CD4-positive, alpha-beta T cell treated with Interleukin-4 for 1 hour (primary cell): Measurements from ENCODE around the gene CDK4.
"Not testable (repeated sequence)": the region's sequence is repeated elsewhere in the genome, so short reads cannot be mapped to it uniquely, and the experiment has no call there.

Source experiments
- DNase-seq, 2 donors: peaks; one replicate each; pipeline ENCODE4 v3.0.0-alpha.2; 2020 to 2022

Gene CDK4

DNA sequence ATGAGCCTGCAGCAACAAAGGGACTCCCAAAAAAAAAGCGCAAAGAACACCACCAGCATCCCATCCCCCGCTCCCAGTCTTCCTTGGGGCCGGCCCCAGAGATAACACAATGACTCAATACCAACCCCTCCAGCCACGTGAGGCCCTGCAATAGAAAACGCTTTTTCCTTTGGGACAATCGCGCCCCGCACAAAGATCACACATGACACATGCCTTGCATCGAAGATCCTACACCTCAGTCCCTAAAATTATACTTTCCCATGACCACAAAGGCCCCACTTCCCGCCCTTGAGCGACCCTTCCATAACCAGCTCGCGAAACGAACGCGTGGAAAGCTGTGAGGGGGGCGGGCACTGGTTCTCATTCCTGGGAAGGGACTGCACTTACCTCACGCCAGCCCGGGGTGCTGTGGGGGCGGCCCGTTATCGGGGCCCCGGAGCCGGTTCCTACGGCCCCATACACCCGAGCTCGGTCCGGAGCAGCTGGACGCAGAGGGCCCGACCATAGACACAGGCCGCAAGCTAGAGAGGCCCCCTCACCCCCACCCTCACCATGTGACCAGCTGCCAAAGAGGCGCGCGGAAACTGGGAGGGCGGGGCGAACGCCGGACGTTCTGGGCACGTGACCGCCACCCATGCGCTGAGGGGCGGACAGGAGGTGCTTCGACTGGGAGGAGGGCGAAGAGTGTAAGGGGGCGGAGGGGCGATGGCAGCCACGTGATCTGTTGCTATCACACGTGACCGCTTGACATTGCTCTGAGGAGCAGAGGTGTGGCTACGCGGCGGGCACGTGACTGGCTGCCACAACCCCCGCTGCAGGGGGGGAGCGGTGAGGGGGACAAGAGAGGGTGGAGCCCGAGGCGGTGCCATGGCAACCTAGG, at the start of gene CDK4:
Gene CDK4, minus strand, starts transcription at position 523 of the 880 bp plus-strand sequence. CDS start 593 bp downstream, outside the sequence.
- DNase-seq, result peak; percentile 100

DNA sequence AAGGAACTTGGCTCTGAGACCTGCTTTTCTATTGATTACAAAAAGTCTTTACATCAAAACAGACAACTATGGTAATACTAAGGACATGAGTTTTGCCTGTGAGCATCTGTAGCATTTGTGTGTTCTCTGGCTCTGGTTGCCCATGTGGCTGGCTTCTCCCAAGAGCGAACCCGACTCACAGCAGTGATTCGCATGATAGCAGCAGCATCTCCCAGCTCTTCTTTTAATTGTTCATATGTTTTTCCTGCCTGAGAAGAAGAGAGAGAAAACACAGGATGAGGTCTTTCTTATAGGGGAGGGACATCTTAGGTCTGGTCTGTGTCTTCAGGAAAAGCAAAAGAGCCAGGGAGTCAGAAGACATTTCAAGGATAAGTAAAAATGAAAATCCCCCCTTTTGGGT, 48.9 kb upstream of the CDK4 start:
- no peak for DNase-seq

DNA sequence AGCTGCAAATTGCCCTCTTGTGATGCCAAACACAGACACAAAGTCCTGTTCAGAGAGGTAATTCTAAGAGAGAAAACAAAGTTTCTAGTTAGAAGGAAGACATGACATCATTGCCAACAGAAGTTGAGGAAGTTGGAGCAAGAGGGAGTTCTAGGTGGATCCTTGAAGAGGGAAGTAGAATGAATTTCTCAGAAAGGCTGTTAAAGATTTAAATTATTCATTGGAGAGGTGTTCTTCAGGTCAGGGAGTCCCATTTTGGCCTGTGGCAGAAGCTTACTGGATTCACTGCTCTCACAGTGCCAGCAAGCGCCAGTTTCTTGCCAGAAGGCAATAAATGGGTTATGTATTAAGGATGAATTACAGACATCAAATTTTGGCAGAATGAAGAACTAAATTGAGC, 45.8 kb upstream of the CDK4 start:
- no peak for DNase-seq

DNA sequence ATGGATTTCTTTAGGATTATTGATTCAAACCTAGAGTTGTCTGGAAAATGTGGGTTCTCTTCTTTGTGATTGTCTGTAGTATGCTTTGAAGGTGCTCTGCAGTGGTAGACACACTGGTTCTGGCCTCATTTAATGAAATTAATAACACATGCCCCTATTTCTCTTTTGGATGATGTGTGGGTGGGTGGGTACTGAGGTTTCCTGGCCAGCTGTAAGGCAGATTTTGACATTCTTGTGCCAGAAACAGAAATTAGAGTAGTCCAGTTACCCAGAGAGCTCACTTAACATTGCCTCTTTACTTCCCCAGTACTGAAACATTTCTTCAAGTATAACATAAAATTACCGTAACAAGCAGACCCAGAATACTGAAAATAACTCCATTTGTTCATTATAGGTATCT, 44.9 kb upstream of the CDK4 start:
- no peak for DNase-seq

DNA sequence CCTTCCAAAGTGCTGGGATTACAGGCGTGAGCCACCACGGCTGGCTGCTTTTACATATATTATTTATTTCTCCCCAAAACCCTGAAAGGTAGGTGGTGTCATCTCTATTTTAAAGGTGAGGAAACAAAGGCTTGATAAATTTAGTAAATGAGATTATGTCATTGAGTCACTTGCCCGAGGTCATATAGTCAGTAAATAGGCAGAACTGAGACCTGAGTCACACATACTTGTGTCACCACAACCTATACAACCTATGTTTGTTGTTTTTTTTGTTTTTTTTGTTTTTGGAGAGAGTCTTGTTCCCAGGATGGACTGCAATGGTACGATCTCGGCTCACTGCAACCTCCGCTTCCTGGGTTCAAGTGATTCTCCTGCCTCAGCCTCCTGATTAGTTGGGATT, 43.2 kb upstream of the CDK4 start:
- DNase-seq, result no peak

DNA sequence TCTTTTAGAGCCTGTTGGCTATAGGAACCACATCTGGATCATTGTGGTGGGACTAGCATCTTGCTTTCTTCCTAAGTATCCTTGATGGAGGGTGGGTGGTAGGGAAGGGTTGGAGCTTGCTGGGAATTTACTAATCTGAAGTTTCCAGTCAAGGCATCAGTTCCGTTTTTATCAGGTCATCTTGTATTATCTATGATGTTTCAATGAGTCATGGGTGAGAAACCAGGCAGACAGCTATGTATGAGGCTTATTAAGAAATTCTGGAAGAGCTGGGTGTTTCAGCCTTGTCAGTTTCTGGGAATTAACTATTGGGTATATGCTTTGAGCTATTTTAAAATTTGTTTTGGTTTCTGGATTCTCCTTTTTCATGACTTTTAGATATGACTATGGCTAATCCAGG, 41.8 kb upstream of the CDK4 start:
- no peak for DNase-seq

DNA sequence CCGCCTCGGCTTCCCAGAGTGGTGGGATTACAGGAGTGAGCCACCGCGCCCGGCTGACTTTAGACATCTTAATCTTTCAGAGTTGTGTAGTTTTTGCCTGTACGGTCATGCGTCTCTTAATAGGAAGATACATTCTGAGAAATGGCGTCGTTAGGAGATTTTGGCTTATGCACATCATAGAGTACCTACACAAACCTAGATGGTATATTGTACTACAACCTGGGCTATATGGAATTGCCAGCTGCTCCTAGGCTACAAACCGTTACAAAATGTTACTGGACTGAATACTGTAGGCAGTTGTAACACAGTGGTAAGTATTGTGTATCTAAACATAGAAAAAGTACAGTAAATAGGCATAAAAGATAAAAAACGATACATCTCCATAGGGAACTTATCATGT, 31.8 kb upstream of the CDK4 start:
- no peak for DNase-seq

DNA sequence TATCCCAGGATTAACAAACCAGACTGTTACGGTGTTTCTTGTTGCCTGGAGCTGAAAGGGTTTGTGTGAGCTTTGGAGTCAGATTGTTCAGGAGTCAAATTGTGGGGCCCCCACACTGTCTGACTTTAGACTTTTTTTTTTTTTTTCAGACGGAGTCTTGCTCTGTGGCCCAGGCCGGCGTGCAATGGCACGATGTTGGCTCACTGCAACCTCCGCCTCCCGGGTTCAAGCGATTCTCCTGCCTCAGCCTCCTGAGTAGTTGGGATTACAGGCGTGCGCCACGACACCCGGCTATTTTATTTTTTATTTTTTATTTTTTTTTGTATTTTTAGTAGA, 31.3 kb upstream of the CDK4 start:
- no peak for DNase-seq

DNA sequence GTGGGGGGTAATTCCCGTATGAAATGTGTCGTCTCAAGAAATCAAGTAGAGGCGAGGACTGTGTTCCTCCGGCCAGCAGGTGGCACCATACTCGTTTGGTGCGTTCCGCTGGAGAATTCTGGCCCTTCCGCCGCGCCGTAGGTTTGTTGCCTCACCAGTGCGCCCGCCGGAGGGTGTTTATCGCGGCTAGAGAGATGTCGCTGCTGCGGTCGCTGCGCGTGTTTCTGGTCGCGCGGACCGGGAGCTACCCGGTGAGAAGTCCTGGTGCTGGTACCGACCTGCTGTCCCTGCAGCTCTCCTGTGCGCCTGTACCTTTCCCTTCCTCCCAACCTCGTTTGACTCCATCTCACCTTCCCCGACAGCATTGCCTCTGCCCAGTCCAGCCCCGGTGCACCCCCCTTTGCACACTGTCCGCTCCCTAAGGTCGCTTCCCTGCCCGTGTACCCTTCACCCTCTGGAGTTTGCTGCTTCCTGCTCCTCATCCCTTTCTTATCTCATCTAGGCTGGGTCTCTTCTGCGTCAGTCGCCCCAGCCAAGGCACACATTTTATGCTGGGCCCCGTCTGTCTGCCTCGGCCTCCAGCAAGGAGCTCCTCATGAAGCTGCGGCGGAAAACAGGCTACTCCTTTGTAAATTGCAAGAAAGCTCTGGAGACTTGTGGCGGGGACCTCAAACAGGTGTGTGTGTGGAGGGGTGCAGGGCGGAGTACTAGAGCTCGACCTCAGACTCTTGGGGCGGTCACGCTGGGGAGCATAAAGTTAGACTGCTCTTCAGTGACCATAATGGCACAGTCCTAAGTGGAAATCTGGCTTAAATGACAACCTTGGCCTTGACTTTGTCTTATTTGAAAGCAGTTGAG, 30.7 kb upstream of the CDK4 start, which contains the start of gene TSFM:
Gene TSFM, plus strand, starts transcription at position 180 of the 858 bp plus-strand sequence. Its CDS starts 15 bp downstream, at position 195.
- peak; percentile 94 to 97 for DNase-seq

DNA sequence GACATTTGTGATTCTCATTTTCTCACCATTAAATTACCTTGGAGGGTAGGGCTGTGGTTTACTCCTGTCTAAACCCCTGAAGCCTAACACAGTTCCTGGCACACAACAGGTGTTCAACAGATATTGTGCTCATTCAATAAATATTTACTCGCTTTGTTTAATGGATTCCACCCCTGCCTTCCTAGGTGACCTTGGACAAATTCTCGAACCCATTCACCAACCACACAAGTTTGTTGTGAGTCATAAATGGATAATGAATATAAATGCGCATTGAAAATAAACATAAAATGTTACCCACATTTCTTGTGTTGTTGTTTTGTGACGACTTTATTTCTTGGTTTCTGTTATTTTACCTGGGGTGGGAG, 30.1 kb upstream of the CDK4 start:
- DNase-seq, result no peak

DNA sequence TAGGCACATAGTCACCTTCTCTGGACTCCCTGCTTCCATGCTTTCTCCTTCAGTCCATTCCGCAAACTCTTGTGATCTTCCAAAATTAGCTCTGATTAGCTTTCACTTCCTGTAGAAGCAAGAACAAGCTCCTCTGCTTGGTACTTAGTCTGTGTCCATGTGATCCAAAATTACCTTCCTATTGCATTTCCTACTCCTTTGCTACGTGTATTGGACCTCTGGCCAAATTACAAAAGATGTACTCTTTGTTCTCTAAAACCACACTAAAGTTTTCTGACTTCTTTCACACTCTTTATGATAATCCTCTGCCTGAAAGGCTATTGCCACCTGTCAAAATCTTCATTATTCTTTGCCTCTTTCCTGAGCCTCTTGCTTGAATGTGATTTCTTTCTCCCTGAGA, 29.7 kb upstream of the CDK4 start:
- no peak for DNase-seq

DNA sequence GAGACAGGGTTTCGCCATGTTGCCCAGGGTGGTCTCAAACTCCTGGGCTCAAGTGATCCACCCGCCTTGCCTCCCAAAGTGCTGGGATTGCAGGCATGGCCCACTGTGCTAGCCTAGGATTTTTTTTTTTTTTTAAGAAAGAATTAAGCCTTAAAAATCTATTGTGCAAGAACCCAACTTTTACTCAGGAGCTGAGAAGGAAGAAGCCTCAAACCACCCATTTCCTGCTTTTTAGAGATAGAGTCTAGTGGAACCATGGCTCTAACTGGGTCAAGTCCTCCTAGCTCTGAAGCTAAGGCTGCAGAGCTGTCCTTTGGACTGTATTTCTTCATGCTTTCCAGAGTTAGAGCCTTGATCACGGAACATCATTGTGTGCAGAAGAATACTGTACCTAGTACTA, 29.1 kb upstream of the CDK4 start:
- peak in 1 of 2 donors; percentile 34 for DNase-seq

DNA sequence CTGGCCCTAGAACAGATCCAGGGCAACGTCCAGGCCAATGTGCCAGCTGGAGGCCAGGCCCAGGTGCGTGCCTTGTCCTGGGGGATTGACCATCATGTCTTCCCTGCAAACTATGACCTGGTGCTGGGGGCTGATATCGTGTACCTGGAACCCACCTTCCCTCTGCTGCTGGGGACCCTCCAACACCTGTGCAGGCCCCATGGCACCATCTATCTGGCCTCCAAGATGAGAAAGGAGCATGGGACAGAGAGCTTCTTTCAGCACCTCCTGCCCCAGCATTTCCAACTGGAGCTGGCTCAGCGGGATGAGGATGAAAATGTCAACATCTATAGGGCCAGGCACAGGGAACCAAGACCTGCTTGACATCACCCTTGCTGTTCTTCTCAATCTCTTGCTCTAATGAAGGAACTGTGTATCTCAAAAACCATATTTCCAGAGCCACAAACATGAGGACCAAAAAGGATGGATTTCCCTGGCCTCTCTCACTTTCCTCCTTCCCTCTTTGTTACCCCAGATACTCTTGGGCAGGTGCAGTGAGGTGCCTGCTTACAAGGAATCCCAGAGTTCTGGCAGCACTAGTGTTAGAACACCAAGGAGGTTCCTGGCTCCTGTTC, 28.3 kb upstream of the CDK4 start:
- no peak for DNase-seq

DNA sequence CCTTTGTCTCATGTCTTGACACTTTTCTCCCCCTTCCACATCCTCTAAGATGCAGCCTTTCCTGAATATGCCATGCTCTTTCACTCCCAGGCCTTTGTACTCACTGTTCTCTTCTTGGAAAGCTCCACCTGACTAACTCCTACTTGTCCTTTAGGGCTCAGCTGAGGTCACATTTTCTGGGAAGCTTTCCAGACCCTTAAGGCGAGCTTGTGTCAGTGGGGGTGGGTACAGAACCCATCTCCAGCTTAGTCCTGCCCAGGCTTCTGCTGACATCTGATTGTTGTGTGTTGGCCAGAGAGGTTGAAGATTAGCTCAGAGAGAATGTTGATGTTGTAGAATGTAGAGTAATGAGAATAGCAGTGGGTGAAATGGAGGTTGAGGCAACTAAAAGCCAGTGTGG, 27.6 kb upstream of the CDK4 start:
- DNase-seq, result no peak

DNA sequence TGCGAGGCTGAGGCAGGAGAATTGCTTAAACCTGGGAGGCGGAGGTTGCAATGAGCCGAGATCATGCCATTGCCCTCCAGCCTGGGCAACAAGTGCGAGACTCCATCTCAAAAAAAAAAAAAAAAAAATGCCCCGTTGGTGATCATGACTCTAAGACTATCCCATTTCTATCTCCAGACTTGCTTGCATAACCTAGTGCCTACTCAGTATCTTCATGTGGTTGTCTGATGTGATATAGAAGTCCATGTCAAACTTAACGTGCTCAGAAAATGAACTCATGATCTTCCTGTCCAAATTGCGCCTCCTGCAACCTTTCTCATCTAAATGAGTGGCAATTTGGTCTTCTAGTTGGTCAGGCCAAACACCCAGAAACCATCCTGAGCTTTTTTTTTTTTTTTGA, 25.8 kb upstream of the CDK4 start:
- no peak for DNase-seq

DNA sequence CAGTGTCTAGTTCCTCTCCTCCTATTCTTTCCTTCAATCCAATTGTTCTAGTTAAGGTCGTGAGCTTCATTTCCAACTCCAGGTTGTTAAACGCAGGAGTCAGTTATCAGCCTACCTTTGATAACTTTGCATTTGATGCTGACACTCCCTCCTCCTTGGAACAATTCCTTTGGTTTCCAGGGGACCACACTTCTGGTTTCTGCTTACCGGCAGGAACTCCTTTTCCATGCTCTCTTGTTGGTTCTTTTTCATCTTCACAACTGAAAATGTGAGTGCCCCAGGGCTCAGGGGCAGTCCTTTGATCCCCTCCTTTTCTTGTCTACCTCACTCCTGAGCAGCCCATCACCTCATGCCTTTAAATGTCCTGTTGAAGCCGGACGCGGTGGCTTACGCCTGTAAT, 25.3 kb upstream of the CDK4 start:
- no peak for DNase-seq

DNA sequence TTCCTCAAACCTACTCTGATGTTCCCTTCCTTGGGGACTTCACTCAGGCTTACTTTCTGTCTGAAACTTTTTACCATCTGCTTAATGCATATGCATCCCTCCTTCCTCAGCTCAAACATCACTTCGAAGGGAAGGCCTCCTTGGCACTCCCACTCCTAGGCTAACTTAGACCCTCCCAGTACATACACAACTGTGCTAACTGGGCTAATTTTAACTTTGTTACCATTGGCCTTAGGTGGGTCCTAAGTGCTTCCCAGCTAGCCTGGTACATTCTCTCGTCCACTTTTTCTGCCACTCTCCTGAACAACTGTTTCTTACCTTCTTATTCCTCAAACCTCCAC, 24.1 kb upstream of the CDK4 start:
- no peak for DNase-seq

DNA sequence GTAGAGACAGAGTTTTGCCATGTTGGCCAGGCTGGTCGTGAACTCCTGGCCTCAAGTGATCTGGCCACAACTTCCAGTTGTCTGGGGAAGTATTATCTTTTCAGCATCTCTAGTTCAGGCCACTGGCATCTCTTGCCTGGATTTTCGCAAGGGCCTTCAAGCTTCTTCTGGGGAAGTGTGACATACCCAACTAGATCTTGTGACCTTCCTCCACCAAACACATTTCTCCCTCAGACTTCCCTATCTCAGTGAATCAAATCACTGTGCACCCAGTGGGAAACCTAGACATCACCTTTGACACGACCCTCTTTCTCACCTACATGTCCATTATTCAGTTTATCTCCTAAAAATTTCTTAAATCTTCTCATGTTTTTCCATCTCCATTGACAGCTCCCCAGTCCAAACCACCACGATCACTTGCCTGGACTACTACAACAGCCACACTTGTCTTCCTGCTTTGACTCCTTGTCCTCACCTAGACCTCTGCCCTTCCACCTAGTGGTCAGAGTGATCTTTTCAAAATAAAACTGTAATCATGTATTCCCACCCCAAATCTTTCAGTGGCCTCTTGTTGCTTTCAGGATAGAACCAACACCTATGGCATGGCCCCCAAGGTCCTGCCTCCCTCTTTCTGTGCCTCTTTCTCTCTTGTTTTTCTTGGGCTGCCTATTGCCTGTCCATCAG, 23.6 kb upstream of the CDK4 start:
- peak in 1 of 2 donors; percentile 39 for DNase-seq

DNA sequence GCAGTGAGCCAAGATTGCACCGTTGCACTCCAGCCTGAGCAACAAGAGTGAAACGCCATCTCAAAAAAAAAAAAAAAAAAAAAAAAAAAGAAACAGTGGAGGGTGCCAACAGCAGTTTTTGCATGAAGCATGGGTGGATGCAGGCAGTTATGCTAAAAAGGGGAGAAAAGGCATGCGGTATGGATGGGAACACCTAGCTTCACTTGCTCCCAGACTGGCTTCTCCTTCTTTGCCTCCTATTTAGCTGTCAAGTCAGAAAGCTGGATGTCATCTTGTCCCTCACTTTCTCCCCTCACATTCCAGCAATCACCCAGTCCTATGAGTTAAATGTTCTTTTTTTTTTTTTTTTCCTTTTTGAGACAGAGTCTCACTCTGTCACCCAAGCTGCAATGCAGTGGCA, 22.9 kb upstream of the CDK4 start:
- no peak for DNase-seq

DNA sequence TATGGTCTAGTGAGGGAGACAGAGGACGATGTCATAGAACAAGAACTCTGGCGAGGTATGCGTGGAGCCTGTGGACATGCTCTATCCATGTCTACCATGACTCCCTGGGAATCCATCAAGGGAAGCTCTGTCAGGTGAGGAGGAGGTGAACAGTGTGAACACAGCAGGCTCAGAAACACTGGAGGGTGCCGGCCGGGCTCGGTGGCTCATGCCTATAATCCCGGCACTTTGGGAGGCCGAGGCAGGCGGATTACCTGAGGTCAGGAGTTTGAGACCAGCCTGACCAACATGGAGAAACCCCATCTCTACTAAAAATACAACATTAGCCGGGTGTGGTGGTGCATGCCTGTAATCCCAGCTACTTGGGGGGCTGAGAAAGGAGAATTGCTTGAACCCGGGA, 22.5 kb upstream of the CDK4 start:
- not testable (repeated sequence) for DNase-seq

DNA sequence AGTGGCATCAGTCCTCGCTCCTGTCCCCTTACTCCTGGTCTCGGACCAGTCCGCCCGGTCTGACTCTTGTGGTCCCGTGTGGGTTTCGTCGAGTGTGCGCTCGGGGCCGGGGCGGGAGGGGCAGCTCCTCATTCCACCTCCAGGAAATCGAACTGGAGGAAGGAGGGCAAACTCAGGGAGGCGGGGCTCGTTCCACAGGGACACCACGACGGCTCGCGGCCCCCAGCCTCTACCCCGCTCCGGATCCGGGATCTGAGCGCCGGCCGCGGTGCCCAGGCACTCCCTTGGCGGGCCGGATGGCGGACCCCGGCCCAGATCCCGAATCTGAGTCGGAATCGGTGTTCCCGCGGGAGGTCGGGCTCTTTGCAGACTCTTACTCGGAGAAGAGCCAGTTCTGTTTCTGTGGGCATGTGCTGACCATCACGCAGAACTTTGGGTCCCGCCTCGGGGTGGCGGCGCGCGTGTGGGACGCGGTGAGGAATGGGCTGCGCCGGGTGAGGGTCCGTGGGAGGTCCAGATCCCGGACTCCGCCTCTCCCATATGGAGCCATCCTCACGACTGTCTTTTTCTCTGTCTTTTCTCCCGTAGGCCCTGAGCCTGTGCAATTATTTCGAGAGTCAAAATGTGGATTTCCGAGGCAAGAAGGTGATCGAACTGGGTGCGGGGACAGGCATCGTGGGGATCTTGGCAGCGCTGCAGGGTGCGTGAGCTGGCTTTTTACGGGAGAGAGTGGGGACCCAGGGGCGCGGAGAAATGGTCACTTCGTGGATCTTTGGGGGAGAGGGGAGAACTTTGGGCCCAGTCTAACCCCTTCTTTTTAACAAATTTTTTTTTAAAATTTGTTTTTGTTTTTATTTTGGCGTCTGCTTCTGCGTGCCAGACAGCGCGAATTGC, 20.6 kb upstream of the CDK4 start, which contains the start of gene EEF1AKMT3:
Gene EEF1AKMT3, plus strand, starts transcription at position 186 of the 894 bp plus-strand sequence. Its CDS starts 111 bp downstream, at position 297.
- no peak for DNase-seq

DNA sequence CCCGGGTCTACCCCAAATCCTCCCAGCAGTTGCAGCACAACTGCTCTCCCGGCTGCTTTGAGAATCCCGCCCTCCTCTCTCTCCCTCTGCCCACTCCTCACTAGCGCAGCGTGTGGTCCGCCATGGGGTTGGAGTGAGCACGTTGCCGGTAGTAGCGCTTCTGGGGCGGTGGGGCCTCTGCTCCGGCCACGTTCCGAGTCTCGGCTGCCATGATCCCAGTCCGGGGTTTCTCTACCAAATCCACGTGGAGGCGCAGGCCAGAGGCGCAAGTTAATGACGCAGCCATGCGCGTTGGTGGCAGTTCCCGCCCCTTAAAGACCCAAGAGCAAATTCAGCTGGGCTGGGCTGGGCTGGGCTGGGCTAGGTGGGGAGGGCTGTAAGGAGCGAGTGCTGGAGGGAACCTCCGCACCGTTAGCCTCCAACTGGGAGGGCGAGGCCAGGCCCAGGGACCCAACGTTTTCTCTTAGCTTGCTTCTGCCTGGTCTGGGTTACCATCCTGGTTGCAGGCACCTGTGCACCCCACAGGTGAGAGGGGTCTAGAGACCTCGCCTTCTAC, 19.8 kb upstream of the CDK4 start, which contains the start of gene METTL1:
Gene METTL1, minus strand, starts transcription at position 233 of the 556 bp plus-strand sequence. Its CDS starts 22 bp downstream, at position 211.
- peak; percentile 92 for DNase-seq
